Body of pancreas (tissue), 4 donors: Measurements from ENCODE around the gene RTRAF. TPM values are rescaled to one million over a fixed set of nuclear protein-coding genes. Genes with fewer than 3 reads are reported as not detected.

Experiments
- ATAC-seq: fragments of 150-250 bp; one replicate; pipeline ENCODE4 v1.9.1; 2016
- DNase-seq, 4 donors: peaks; one replicate each; pipeline ENCODE4 v3.0.0-alpha.2; 2019
- H3K27ac ChIP-seq, 4 donors: fragments of 200-600 bp; sonication (generic); 1 replicate in 3 of 4; 2 replicates in 1 of 4; pipeline versions ENCODE4 v1.5.1 to v1.6.1; 2016 to 2019; ENCODE audit warnings: mild to moderate bottlenecking in 1 of 4, mixed read lengths in 1 of 4, moderate library complexity in 1 of 4
- H3K27me3 ChIP-seq, 2 donors: fragments of 200-600 bp; sonication (generic); one replicate each; pipeline ENCODE4 v1.6.0; 2016; ENCODE audit warnings: mild to moderate bottlenecking in 1 of 2
- H3K36me3 ChIP-seq, 2 donors: fragments of 200-600 bp; sonication (generic); replicated peaks in 1 of 2; 2 replicates each; pipeline ENCODE4 v1.5.1; 2016; ENCODE audit warnings: low read depth in 2 of 2; ENCODE audit not compliant: insufficient read depth in 1 of 2
- H3K4me1 ChIP-seq: fragments of 200-600 bp; sonication (generic); one replicate; pipeline ENCODE4 v1.6.0; 2016
- H3K4me3 ChIP-seq, 2 donors: fragments of 200-600 bp; sonication (generic); 1 replicate in 1 of 2; 2 replicates in 1 of 2; pipeline ENCODE4 v1.5.1; 2016 to 2019
- H3K9me3 ChIP-seq, 3 donors: fragments of 200-600 bp; sonication (generic); 1 replicate in 2 of 3; 2 replicates in 1 of 3; pipeline ENCODE4 v1.5.1; 2016
- POLR2A ChIP-seq, 3 donors: fragments of 450-650 bp; IDR thresholded peaks; one replicate each; pipeline ENCODE4 v1.6.1; 2016; ENCODE audit warnings: antibody characterized with exemption in 3 of 3, mild to moderate bottlenecking in 2 of 3
- WGBS, 2 donors: methylation state at CpG; one replicate each; pipeline ENCODE4 v1.1.5; 2017; 5-methylcytosine and 5-hydroxymethylcytosine counted together
- intact Hi-C: fragments of 100-400 bp; cut with DNase I; formaldehyde crosslinking; loops from one replicate; pipeline ENCODE4 v1.15.1; 2023
- total RNA-seq, 2 donors: library from RNA; depleted of rRNA; stranded (reverse); fragments of >200 nt; gene quantifications; one replicate each; pipeline ENCODE4 v1.1.0, GENCODE V29; 2016
- TF ChIP-seq, protein P1 (sequence below), 7 experiments: fragments of 450-650 bp in 4 of 7; fragments of 200-600 bp in 3 of 7; sonication (generic) in 3 of 7; IDR thresholded peaks; one replicate each; pipeline ENCODE4 v1.5.1; 2016 to 2019; ENCODE audit warnings: antibody characterized with exemption in 7 of 7

The RTRAF gene
- total RNA-seq, 2 donors from 2014 or later = 15.2 to 40.7 TPM

DNA sequence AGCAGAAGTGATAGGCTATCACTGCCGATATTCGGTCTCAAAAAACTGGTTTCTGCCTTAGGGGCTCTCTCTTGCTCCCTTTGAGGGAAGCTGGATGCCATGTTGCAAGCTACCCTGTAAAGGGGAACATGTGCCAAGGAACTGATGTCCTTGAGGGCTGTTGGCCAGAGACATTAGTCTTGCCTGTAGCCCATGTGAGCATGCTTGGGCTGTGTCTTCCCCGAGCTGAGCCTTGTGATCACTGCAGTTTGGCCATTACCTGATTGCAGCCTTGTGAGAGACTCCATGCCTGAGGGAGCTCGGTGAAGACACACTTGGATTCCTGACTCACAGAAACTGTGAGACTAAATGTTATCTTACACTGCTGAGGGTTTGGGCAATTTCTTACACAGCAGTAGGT is 18.8 kb downstream of the RTRAF start:
- no peak overlapping the region for H3K4me3 ChIP-seq
- peaks cover 17% of the 10 kb centered on the region for H3K4me1 ChIP-seq
- ATAC-seq = no peak
- peaks cover 0 to 17% of the 10 kb centered on the region in 2 donors for H3K36me3 ChIP-seq
- H3K9me3 ChIP-seq = no peaks in the 10 kb centered on the region
- DNase-seq = no peak
- no peak overlapping the region for H3K27ac ChIP-seq
- no peak for TF ChIP-seq POLR2A (IDR thresholded peaks at IDR 0.05)
- TF ChIP-seq, protein P1, sequence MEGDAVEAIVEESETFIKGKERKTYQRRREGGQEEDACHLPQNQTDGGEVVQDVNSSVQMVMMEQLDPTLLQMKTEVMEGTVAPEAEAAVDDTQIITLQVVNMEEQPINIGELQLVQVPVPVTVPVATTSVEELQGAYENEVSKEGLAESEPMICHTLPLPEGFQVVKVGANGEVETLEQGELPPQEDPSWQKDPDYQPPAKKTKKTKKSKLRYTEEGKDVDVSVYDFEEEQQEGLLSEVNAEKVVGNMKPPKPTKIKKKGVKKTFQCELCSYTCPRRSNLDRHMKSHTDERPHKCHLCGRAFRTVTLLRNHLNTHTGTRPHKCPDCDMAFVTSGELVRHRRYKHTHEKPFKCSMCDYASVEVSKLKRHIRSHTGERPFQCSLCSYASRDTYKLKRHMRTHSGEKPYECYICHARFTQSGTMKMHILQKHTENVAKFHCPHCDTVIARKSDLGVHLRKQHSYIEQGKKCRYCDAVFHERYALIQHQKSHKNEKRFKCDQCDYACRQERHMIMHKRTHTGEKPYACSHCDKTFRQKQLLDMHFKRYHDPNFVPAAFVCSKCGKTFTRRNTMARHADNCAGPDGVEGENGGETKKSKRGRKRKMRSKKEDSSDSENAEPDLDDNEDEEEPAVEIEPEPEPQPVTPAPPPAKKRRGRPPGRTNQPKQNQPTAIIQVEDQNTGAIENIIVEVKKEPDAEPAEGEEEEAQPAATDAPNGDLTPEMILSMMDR (IDR thresholded peaks at IDR 0.05) = no peak
- WGBS, 2 donors = 92 to 100% methylated on average over 3 to 4 of the region's 4 CpGs
- no peaks in the 10 kb centered on the region for H3K27me3 ChIP-seq
- intact Hi-C loops = no loop called here

GRCh38 chr14:52010173-52010693 is 20.9 kb downstream of the RTRAF start:
- Histone ChIP-seq H3K9me3 (no peaks in the 10 kb centered on the region), H3K27ac (no peak overlapping the region), H3K4me3 (no peak overlapping the region), H3K36me3 (peaks cover 0 to 15% of the 10 kb centered on the region in 2 donors), H3K4me1 (peaks cover 6% of the 10 kb centered on the region), H3K27me3 (no peaks in the 10 kb centered on the region)
- 85 to 86% methylated on average over 3 of the region's 3 CpGs for WGBS, 2 donors
- ATAC-seq (no peak), DNase-seq (no peak)
- TF ChIP-seq POLR2A (IDR thresholded peaks at IDR 0.05) = no peak
- TF ChIP-seq, protein P1 (IDR thresholded peaks at IDR 0.05) = no peak
- intact Hi-C loops = no loop called here

GRCh38 chr14:52011523-52011922 is 22.2 kb downstream of the RTRAF start:
- ATAC-seq (no peak), DNase-seq (no peak)
- H3K4me3 ChIP-seq = no peak overlapping the region
- TF ChIP-seq, protein P1 (IDR thresholded peaks at IDR 0.05) = no peak
- no peak for TF ChIP-seq POLR2A (IDR thresholded peaks at IDR 0.05)
- H3K9me3 ChIP-seq = no peaks in the 10 kb centered on the region
- intact Hi-C loops = no loop called here
- H3K4me1 ChIP-seq = peaks cover 6% of the 10 kb centered on the region
- no peaks in the 10 kb centered on the region for H3K27me3 ChIP-seq
- H3K27ac ChIP-seq = no peak overlapping the region
- peaks cover 0 to 11% of the 10 kb centered on the region in 2 donors for H3K36me3 ChIP-seq
- WGBS, 2 donors = 87 to 89% methylated on average over 9 of the region's 9 CpGs

DNA sequence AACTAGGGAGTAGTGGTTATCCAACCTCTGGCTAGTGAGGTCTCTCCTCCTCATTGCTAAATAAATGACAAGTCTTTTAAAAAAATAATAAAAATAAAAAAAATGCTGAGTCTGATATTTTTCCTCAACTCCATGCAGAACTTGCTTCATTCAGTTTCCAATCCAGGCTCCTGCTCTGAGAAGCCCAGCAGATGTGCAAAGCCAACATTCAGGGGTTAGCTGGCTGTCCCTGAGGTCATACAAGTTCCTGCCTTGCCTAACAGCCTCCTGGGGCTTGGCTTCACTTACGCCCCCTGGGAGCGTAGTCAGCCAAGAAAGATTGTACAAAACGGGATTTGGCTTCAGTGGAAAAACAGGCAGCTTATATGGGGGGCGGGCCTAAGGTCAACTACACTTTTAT is 23.3 kb downstream of the RTRAF start:
- H3K36me3 ChIP-seq = peaks cover 0 to 8% of the 10 kb centered on the region in 2 donors
- 32 to 38% methylated on average over 4 of the region's 4 CpGs for WGBS, 2 donors
- DNase-seq (peak; percentile 34 to 63 (median 58)), ATAC-seq (peak; percentile 72)
- H3K4me3 ChIP-seq = no peak overlapping the region
- TF ChIP-seq, protein P1 (IDR thresholded peaks at IDR 0.05) = no peak
- no peak for TF ChIP-seq POLR2A (IDR thresholded peaks at IDR 0.05)
- no peaks in the 10 kb centered on the region for H3K27me3 ChIP-seq
- no peak overlapping the region for H3K27ac ChIP-seq
- H3K4me1 ChIP-seq = peaks cover 6% of the 10 kb centered on the region
- intact Hi-C loops = no loop called here
- H3K9me3 ChIP-seq = no peaks in the 10 kb centered on the region

GRCh38 chr14:52013984-52014600 is 24.7 kb downstream of the RTRAF start:
- ATAC-seq = no peak
- intact Hi-C loops = no loop called here
- no peak overlapping the region for H3K4me3 ChIP-seq
- DNase-seq = no peak
- no peak overlapping the region for H3K27ac ChIP-seq
- no peak for TF ChIP-seq POLR2A (IDR thresholded peaks at IDR 0.05)
- TF ChIP-seq, protein P1 (IDR thresholded peaks at IDR 0.05) = peak in 1 of 7 experiments; percentile 9
- H3K4me1 ChIP-seq = peaks cover 6% of the 10 kb centered on the region
- peaks cover 0 to 6% of the 10 kb centered on the region in 2 donors for H3K36me3 ChIP-seq
- 62 to 85% methylated on average over 9 to 11 of the region's 11 CpGs for WGBS, 2 donors
- no peaks in the 10 kb centered on the region for H3K27me3 ChIP-seq
- no peaks in the 10 kb centered on the region for H3K9me3 ChIP-seq
